ENCODE measurements around the gene IL1RAPL2.
"Not testable (repeated sequence)": the region's sequence is repeated elsewhere in the genome, so short reads cannot be mapped to it uniquely, and the experiment has no call there.

Gene IL1RAPL2

GRCh38 chrX:105018865-105019264 lies 452.9 kb downstream of the IL1RAPL2 start:
- DNase-seq (ENCODE audit: low spot score): no peak

GRCh38 chrX:105028962-105029361 lies 463.0 kb downstream of the IL1RAPL2 start:
- DNase-seq (ENCODE audit: low spot score): not testable (repeated sequence)

GRCh38 chrX:105038672-105039328 lies 472.8 kb downstream of the IL1RAPL2 start:
- DNase-seq (ENCODE audit: low spot score): no peak

DNA sequence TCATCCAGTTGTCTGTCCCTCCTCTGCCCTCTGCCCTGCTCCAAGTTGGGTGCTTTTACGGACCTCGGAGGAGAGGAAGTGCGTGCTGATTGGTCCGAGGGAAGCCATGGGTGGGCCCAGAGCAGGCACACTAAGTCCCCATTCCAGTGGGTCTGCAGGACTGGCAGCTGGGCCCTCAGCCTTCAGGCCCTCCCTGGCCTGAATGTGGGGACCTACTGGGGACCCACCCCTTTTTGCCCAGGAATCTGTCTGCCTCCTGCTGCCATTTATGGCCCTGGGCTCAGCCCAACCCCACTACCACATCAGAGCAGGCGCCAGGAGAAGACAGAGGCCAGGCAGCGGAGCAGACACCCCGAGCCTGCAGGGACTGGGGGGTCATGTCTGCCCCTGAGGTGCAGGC lies 484.9 kb downstream of the IL1RAPL2 start:
- DNase-seq (ENCODE audit: low spot score): no peak

GRCh38 chrX:105051364-105051763 lies 485.4 kb downstream of the IL1RAPL2 start:
- DNase-seq (ENCODE audit: low spot score): no peak

GRCh38 chrX:105052926-105053325 lies 486.9 kb downstream of the IL1RAPL2 start:
- DNase-seq (ENCODE audit: low spot score): no peak

- no peak for DNase-seq (ENCODE audit: low spot score)
These were observed 497.7 kb downstream of the IL1RAPL2 start for GRCh38 chrX:105063743-105064142.

GRCh38 chrX:105098201-105098600 lies 532.2 kb downstream of the IL1RAPL2 start:
- DNase-seq (ENCODE audit: low spot score): no peak

DNA sequence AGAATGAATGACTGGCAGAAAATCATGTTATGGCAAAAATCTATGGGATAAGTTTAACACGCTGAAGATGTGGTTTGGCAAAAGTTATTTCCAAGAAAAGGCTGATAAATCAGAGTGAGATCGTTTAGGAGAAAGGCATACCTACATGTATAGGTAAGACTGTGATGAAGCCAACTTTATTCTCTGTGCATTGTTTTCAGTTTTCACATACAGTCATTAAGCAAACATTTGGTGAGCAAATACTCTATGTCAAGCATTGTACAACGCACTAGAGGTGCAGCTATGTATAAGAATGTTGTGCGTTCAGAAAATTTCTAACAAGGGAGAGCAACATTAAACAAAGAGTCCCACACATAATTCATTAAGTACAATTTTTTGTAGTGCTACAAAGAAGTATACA lies 532.8 kb downstream of the IL1RAPL2 start:
- DNase-seq (ENCODE audit: low spot score): no peak

DNA sequence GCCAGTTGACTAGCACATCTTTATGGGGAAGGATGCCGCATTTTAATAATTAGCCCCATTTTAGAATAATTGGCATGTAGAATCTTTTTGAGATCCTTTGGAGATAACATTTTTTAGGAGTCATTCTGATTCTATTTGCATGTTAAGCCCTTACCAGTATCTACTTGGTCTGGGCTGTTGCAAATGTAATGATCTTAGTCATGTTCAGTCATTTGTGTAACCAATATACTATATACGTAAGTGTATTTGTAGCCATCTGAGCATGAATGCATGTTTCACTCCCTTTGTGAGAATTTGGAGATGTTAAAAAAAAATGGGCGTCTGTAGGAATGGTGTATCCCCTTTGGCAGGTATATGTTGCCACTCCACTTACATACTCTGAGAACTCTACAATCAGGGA lies 535.4 kb downstream of the IL1RAPL2 start:
- no peak for DNase-seq (ENCODE audit: low spot score)

- no peak for DNase-seq (ENCODE audit: low spot score)
These were observed 543.9 kb downstream of the IL1RAPL2 start for GRCh38 chrX:105109936-105110335.

GRCh38 chrX:105114554-105115130 lies 548.6 kb downstream of the IL1RAPL2 start:
- DNase-seq (ENCODE audit: low spot score): no peak

- DNase-seq (ENCODE audit: low spot score): not testable (repeated sequence)
These were observed 549.8 kb downstream of the IL1RAPL2 start for GRCh38 chrX:105115596-105116320.

- DNase-seq (ENCODE audit: low spot score): no peak
These were observed 550.5 kb downstream of the IL1RAPL2 start for GRCh38 chrX:105116486-105116885.

- no peak for DNase-seq (ENCODE audit: low spot score)
These were observed 551.6 kb downstream of the IL1RAPL2 start for GRCh38 chrX:105117621-105118020.

- no peak for DNase-seq (ENCODE audit: low spot score)
These were observed 554.5 kb downstream of the IL1RAPL2 start for GRCh38 chrX:105120463-105120862.

GRCh38 chrX:105121186-105121585 lies 555.2 kb downstream of the IL1RAPL2 start:
- DNase-seq (ENCODE audit: low spot score): no peak

DNA sequence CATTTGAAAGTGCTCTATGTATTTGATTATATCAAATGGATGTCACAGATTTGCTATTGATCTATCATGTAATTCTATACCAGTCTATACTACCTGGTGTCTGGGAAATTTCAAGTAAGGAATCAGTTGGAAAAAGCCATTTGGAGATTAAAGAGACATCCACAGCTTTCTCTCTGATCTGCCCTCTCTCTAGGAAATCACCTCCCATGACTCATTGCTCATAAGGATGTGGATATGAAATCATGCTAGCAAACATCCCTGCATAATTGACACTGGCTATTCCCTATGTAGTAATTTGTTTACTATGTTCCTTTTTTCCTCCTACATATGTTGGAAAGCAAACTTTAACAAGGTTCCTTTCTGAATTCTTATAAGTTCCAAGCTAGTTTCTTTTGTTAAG lies 560.2 kb downstream of the IL1RAPL2 start:
- DNase-seq (ENCODE audit: low spot score): no peak

GRCh38 chrX:105134273-105134672 lies 568.3 kb downstream of the IL1RAPL2 start:
- DNase-seq (ENCODE audit: low spot score): no peak

DNA sequence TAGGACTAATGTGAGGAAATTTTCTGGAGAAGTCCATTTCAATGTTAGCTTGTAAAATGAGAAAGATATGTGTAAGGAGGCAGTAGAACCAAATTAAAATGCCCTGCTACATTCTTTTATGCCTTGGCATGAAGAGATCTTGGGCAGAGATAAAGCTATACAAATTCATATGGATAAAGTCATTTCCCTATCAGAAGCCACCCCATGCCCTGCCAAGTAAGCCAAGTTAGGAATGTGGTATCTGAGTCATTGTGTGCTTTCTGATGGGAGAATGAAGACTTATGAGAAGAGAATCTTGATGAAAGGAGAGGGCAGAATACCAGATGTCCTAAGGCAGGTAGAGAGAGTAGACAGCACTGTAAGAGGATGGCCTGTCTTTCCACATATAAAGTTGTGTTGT lies 570.8 kb downstream of the IL1RAPL2 start:
- no peak for DNase-seq (ENCODE audit: low spot score)

DNA sequence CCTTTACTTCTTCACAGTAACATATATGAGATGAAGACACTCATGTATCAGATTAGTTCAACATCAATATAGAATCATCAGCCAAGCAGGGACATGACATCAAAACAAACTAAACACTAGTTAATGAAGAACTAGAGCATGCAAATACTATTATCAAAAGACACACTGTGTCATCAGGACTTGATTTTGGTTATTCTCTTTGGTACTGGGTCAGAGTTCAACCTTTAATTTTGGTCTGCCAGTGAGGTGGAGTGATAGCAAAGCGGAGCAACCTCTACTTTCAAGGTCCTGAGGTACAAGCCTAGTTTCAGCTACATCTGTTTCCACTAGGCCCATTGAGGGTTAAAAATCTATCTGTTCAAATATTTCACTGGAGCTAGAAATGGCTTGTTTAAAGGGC lies 584.0 kb downstream of the IL1RAPL2 start:
- no peak for DNase-seq (ENCODE audit: low spot score)

- no peak for DNase-seq (ENCODE audit: low spot score)
These were observed 584.6 kb downstream of the IL1RAPL2 start for GRCh38 chrX:105150557-105150956.

DNA sequence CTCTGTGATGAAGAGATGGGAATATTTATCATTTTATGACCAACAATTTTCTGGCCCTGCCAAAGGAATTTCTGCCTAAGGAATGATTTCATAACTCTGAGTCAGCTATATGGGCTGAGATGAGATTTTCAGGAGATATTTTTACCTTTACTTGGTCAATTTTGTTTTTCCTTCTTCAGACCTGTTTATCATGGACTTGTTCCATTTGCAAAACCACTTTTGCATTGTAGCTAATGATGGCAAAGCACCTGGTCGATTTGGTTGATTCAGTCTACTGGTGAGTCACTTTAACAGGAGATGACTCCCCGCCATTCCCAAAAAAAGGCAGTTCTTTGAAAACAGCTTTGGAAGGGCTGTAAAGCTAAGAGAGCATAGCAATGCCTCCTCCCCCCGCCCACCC lies 601.2 kb downstream of the IL1RAPL2 start:
- no peak for DNase-seq (ENCODE audit: low spot score)

Data from pons (tissue), 1 donor.